Neural cell (in vitro differentiated cells): ENCODE results near the gene PHF2. TPM values are rescaled to one million over a fixed set of nuclear protein-coding genes. Genes with fewer than 3 reads are reported as not detected.

Experiments
- H2AFZ ChIP-seq: fragments of 200-600, 300-800 bp; sonication (generic), shearing (Covaris generic); 2 replicates; pipeline ENCODE4 v1.6.0; 2014; ENCODE audit warnings: low read depth, mild to moderate bottlenecking, antibody characterized with exemption, low read length, moderate library complexity
- H3F3A ChIP-seq: fragments of 200-600 bp; shearing (Covaris generic); 2 replicates; pipeline ENCODE4 v1.6.1; 2016; ENCODE audit warnings: mild to moderate bottlenecking, moderate library complexity, mixed read lengths, antibody characterized with exemption, low read length; ENCODE audit not compliant: insufficient read depth, poor library complexity, severe bottlenecking
- H3K27ac ChIP-seq: fragments of 200-600, 300-800 bp; sonication (generic), shearing (Covaris generic); 2 replicates; pipeline ENCODE4 v1.5.1; 2014; ENCODE audit warnings: mild to moderate bottlenecking, low read length, moderate library complexity
- H3K27me3 ChIP-seq: fragments of 300-800, 200-600 bp; sonication (generic), shearing (Covaris generic); 2 replicates; pipeline ENCODE4 v1.6.0; 2014; ENCODE audit warnings: mild to moderate bottlenecking, low read depth, low read length, moderate library complexity; ENCODE audit not compliant: insufficient read depth
- H3K36me3 ChIP-seq: fragments of 300-800, 200-600 bp; sonication (generic), shearing (Covaris generic); 2 replicates; pipeline ENCODE4 v1.5.1; 2014; ENCODE audit warnings: mild to moderate bottlenecking, antibody characterized with exemption, low read length, moderate library complexity; ENCODE audit not compliant: insufficient read depth
- H3K4me2 ChIP-seq: fragments of 300-800, 200-600 bp; sonication (generic), shearing (Covaris generic); 2 replicates; pipeline ENCODE4 v1.6.0; 2014; ENCODE audit warnings: mild to moderate bottlenecking, low read length
- H3K4me3 ChIP-seq: fragments of 300-800, 200-600 bp; sonication (generic), shearing (Covaris generic); 2 replicates; pipeline ENCODE4 v1.5.1; 2014; ENCODE audit warnings: mild to moderate bottlenecking, low read length, moderate library complexity
- H3K79me2 ChIP-seq: fragments of 200-600 bp; shearing (Covaris generic); replicated peaks from 2 replicates; pipeline ENCODE4 v1.6.0; 2014; ENCODE audit warnings: mild to moderate bottlenecking, low read length, moderate library complexity; ENCODE audit not compliant: insufficient read depth
- H3K9ac ChIP-seq: fragments of 300-800, 200-600 bp; sonication (generic), shearing (Covaris generic); 2 replicates; pipeline ENCODE4 v1.6.1; 2016; ENCODE audit warnings: mild to moderate bottlenecking, low read length, mixed read lengths
- H3K9me2 ChIP-seq: fragments of 200-600 bp; shearing (Covaris generic); 2 replicates; pipeline ENCODE4 v1.6.1; 2016; ENCODE audit warnings: mild to moderate bottlenecking, low read length, mixed read lengths; ENCODE audit not compliant: insufficient read depth
- H3K9me3 ChIP-seq: fragments of 200-600, 300-800 bp; sonication (generic), shearing (Covaris generic); 2 replicates; pipeline ENCODE4 v1.6.1; 2016; ENCODE audit warnings: mild to moderate bottlenecking, mixed run types, low read length, moderate library complexity, mixed read lengths
- H4K20me1 ChIP-seq: fragments of 200-600 bp; shearing (Covaris generic); 2 replicates; pipeline ENCODE4 v1.6.1; 2016; ENCODE audit warnings: mild to moderate bottlenecking, mixed run types; ENCODE audit not compliant: insufficient read depth
- EP300 ChIP-seq: fragments of 450-650 bp; conservative IDR thresholded peaks from 2 replicates; pipeline ENCODE4 v1.6.1; 2014; ENCODE audit warnings: antibody characterized with exemption, mild to moderate bottlenecking, moderate library complexity; ENCODE audit not compliant: poor library complexity, severe bottlenecking
- EZH2 ChIP-seq: fragments of 200-600, 300-800 bp; shearing (Covaris generic), sonication (generic); IDR thresholded peaks from 2 replicates; pipeline ENCODE4 v1.6.1; 2014; ENCODE audit warnings: antibody characterized with exemption, low read length, borderline replicate concordance, mild to moderate bottlenecking; ENCODE audit not compliant: insufficient read depth, poor library complexity, severe bottlenecking
- MXI1 ChIP-seq: fragments of 450-650 bp; conservative IDR thresholded peaks from 2 replicates; pipeline ENCODE4 v1.6.1; 2014; ENCODE audit warnings: antibody characterized with exemption, mild to moderate bottlenecking; ENCODE audit not compliant: poor library complexity, severe bottlenecking
- POLR2AphosphoS5 ChIP-seq: IDR thresholded peaks from 2 replicates; pipeline ENCODE4 v1.6.1; 2012
- RAD21 ChIP-seq: fragments of 450-650 bp; conservative IDR thresholded peaks from 2 replicates; pipeline ENCODE4 v1.6.1; 2014; ENCODE audit warnings: antibody characterized with exemption, mild to moderate bottlenecking, moderate library complexity
- SMC3 ChIP-seq: fragments of 450-650 bp; conservative IDR thresholded peaks from 2 replicates; pipeline ENCODE4 v1.6.1; 2014; ENCODE audit warnings: antibody characterized with exemption, mild to moderate bottlenecking, moderate library complexity; ENCODE audit not compliant: poor library complexity
- TAF1 ChIP-seq: IDR thresholded peaks from 2 replicates; pipeline ENCODE4 v1.6.1; 2012; ENCODE audit warnings: low read depth
- polyA plus RNA-seq: library from polyadenylated mRNA; depleted of rRNA; stranded (reverse); fragments of >200 nt; gene quantifications from 2 replicates; pipeline ENCODE4 v1.2.3, GENCODE V29; 2014
- TF ChIP-seq, protein P1 (sequence below): IDR thresholded peaks from 2 replicates; pipeline ENCODE4 v1.6.1; 2012; ENCODE audit warnings: borderline replicate concordance
- TF ChIP-seq, protein P2 (sequence below): fragments of 450-650 bp; IDR thresholded peaks from 2 replicates; pipeline ENCODE4 v1.5.1; 2014; ENCODE audit warnings: antibody characterized with exemption, mild to moderate bottlenecking, moderate library complexity; ENCODE audit not compliant: poor library complexity, severe bottlenecking

PHF2 gene
- polyA plus RNA-seq, 1 donor from 2014 or later: 42.4 TPM

DNA sequence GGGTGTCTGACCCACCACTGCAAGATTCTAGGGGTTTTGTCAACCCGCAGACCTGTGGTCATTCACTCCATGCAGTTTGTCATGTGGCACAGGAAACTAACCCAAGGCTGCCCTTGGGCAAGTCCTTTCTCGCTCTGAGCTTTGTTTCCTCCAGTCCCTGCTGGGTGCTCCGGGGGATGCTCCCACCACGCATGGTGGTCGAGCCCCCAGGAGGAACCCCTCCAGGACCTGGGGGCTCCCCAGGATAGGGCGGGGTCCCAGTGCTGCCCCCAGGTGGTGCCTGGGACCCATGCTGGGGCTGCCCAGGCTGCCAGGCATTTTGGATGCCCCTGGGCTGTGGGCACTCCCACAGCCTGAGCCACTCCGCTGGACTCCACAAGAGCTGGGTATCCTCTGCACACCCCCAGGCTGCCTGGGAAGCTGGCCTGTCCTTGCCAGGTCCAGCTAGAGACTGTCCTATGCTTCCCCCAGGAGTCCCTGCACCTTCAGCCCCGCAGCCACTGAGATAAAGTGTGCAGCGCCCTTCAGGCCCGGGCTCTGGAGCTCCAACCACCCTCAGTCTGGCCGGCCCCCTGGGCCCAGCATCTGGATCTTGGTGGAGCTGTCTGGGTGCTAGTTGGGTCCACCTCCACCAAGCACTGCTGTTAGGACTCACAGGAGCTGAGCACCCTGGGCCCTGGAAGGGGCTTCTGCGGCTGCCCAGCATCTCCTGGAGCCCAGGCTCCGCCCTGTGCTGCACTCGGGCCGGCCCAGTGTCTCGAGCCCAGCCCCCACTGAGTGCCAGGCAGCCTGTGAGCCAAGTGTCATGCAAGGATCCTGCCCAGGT lies 104.3 kb downstream of the PHF2 start:
- no peak overlapping the region for H3K4me2 ChIP-seq
- no peaks in the 10 kb centered on the region for H3K27me3 ChIP-seq
- H4K20me1 ChIP-seq: no peaks in the 10 kb centered on the region
- H3K36me3 ChIP-seq: peaks cover 14% of the 10 kb centered on the region
- no peaks in the 10 kb centered on the region for H3K9me3 ChIP-seq
- no peak overlapping the region for H3K9ac ChIP-seq
- TF ChIP-seq TAF1 (no peak), SMC3 (no peak), EZH2 (no peak), EP300 (no peak), POLR2AphosphoS5 (no peak), MXI1 (no peak), RAD21 (no peak)
- TF ChIP-seq, protein P1, sequence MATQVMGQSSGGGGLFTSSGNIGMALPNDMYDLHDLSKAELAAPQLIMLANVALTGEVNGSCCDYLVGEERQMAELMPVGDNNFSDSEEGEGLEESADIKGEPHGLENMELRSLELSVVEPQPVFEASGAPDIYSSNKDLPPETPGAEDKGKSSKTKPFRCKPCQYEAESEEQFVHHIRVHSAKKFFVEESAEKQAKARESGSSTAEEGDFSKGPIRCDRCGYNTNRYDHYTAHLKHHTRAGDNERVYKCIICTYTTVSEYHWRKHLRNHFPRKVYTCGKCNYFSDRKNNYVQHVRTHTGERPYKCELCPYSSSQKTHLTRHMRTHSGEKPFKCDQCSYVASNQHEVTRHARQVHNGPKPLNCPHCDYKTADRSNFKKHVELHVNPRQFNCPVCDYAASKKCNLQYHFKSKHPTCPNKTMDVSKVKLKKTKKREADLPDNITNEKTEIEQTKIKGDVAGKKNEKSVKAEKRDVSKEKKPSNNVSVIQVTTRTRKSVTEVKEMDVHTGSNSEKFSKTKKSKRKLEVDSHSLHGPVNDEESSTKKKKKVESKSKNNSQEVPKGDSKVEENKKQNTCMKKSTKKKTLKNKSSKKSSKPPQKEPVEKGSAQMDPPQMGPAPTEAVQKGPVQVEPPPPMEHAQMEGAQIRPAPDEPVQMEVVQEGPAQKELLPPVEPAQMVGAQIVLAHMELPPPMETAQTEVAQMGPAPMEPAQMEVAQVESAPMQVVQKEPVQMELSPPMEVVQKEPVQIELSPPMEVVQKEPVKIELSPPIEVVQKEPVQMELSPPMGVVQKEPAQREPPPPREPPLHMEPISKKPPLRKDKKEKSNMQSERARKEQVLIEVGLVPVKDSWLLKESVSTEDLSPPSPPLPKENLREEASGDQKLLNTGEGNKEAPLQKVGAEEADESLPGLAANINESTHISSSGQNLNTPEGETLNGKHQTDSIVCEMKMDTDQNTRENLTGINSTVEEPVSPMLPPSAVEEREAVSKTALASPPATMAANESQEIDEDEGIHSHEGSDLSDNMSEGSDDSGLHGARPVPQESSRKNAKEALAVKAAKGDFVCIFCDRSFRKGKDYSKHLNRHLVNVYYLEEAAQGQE: no peak
- TF ChIP-seq, protein P2, sequence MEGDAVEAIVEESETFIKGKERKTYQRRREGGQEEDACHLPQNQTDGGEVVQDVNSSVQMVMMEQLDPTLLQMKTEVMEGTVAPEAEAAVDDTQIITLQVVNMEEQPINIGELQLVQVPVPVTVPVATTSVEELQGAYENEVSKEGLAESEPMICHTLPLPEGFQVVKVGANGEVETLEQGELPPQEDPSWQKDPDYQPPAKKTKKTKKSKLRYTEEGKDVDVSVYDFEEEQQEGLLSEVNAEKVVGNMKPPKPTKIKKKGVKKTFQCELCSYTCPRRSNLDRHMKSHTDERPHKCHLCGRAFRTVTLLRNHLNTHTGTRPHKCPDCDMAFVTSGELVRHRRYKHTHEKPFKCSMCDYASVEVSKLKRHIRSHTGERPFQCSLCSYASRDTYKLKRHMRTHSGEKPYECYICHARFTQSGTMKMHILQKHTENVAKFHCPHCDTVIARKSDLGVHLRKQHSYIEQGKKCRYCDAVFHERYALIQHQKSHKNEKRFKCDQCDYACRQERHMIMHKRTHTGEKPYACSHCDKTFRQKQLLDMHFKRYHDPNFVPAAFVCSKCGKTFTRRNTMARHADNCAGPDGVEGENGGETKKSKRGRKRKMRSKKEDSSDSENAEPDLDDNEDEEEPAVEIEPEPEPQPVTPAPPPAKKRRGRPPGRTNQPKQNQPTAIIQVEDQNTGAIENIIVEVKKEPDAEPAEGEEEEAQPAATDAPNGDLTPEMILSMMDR: no peak
- no peaks in the 10 kb centered on the region for H3K9me2 ChIP-seq
- H2AFZ ChIP-seq: no peak overlapping the region
- H3F3A ChIP-seq: no peaks in the 10 kb centered on the region
- no peaks in the 10 kb centered on the region for H3K79me2 ChIP-seq
- no peak overlapping the region for H3K4me3 ChIP-seq
- no peak overlapping the region for H3K27ac ChIP-seq

GRCh38 chr9:93681269-93682154 lies 105.1 kb downstream of the PHF2 start:
- H3F3A ChIP-seq: no peaks in the 10 kb centered on the region
- H2AFZ ChIP-seq: no peak overlapping the region
- no peaks in the 10 kb centered on the region for H3K27me3 ChIP-seq
- no peak overlapping the region for H3K27ac ChIP-seq
- TF ChIP-seq EP300 (no peak), EZH2 (no peak), RAD21 (no peak)
- TF ChIP-seq, protein P1: no peak
- H3K79me2 ChIP-seq: no peaks in the 10 kb centered on the region
- no peaks in the 10 kb centered on the region for H3K9me2 ChIP-seq
- H3K36me3 ChIP-seq: peaks cover 14% of the 10 kb centered on the region
- no peak overlapping the region for H3K4me3 ChIP-seq
- H4K20me1 ChIP-seq: no peaks in the 10 kb centered on the region
- H3K9me3 ChIP-seq: no peaks in the 10 kb centered on the region
- no peak overlapping the region for H3K4me2 ChIP-seq
- H3K9ac ChIP-seq: no peak overlapping the region
